ENCODE results near the gene LPIN2. TPM values are rescaled to one million over a fixed set of nuclear protein-coding genes. Genes with fewer than 3 reads are reported as not detected.

Gene LPIN2
- total and polyA plus RNA-seq, 2 of the 13 experiments (the other 11 are each of a cell fraction or from before 2014, with no cell fraction given) = 46.0 to 119 TPM

DNA sequence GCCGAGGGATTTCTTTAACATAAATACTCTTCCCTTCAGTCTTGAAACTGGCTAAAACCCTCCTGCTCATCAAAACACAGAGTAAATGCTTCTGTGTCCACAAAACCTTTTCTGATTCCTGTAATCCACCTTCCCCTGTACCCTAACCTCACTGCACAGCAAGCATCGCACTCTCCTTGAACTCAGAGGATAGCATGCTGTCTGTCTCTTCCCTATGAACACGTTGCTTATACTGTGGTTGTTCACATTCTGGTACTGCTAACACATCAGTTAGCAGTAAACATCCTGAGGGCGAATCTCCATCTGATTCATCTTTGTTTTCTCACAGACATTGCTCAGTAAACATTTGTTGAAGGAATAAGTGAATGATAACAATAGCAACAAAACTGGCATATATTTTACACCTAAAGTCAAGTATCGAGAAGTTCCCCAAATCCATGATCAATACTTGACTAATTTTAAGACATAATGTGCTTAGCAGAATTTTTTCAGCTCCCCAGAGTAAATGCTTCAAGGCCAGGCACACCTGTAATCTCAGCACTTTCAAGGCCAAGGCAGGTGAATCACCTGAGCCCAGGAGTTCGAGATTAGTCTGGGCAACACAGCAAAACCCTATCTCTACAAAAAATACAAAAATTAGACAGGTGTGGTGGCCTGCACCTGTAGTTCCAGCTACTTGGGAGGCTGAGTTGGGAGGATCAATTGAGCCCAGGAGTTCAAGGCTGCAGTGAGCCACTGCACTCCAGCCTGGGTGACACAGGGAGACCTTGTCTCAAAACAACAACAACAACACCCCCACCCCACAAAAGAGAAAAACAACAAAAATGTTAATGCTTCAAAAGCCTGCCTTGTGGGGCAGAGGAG lies 45.6 kb upstream of the LPIN2 start (continued):
- TF ChIP-seq, protein P1, sequence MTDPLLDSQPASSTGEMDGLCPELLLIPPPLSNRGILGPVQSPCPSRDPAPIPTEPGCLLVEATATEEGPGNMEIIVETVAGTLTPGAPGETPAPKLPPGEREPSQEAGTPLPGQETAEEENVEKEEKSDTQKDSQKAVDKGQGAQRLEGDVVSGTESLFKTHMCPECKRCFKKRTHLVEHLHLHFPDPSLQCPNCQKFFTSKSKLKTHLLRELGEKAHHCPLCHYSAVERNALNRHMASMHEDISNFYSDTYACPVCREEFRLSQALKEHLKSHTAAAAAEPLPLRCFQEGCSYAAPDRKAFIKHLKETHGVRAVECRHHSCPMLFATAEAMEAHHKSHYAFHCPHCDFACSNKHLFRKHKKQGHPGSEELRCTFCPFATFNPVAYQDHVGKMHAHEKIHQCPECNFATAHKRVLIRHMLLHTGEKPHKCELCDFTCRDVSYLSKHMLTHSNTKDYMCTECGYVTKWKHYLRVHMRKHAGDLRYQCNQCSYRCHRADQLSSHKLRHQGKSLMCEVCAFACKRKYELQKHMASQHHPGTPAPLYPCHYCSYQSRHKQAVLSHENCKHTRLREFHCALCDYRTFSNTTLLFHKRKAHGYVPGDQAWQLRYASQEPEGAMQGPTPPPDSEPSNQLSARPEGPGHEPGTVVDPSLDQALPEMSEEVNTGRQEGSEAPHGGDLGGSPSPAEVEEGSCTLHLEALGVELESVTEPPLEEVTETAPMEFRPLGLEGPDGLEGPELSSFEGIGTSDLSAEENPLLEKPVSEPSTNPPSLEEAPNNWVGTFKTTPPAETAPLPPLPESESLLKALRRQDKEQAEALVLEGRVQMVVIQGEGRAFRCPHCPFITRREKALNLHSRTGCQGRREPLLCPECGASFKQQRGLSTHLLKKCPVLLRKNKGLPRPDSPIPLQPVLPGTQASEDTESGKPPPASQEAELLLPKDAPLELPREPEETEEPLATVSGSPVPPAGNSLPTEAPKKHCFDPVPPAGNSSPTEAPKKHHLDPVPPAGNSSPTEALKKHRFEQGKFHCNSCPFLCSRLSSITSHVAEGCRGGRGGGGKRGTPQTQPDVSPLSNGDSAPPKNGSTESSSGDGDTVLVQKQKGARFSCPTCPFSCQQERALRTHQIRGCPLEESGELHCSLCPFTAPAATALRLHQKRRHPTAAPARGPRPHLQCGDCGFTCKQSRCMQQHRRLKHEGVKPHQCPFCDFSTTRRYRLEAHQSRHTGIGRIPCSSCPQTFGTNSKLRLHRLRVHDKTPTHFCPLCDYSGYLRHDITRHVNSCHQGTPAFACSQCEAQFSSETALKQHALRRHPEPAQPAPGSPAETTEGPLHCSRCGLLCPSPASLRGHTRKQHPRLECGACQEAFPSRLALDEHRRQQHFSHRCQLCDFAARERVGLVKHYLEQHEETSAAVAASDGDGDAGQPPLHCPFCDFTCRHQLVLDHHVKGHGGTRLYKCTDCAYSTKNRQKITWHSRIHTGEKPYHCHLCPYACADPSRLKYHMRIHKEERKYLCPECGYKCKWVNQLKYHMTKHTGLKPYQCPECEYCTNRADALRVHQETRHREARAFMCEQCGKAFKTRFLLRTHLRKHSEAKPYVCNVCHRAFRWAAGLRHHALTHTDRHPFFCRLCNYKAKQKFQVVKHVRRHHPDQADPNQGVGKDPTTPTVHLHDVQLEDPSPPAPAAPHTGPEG (CRISPR knock-in tag; IDR thresholded peaks at IDR 0.05) = no peak
- no peak for TF ChIP-seq KDM2A (CRISPR knock-in tag; IDR thresholded peaks at IDR 0.05; ENCODE audit: borderline replicate concordance, low read depth)
- no peak for TF ChIP-seq ZNF547 (CRISPR knock-in tag; IDR thresholded peaks at IDR 0.05)
- TF ChIP-seq JUN (CRISPR knock-in tag; IDR thresholded peaks at IDR 0.05) = no peak
- TF ChIP-seq NAIF1 (CRISPR knock-in tag; IDR thresholded peaks at IDR 0.05; ENCODE audit: borderline replicate concordance) = no peak; the same call in 1 of the 2 replicates
- TF ChIP-seq PAWR (CRISPR knock-in tag; IDR thresholded peaks at IDR 0.05; ENCODE audit: borderline replicate concordance) = no peak
- TF ChIP-seq SNAI1 (CRISPR knock-in tag; IDR thresholded peaks at IDR 0.05; ENCODE audit: borderline replicate concordance) = no peak
- no peak for TF ChIP-seq THYN1 (CRISPR knock-in tag; IDR thresholded peaks at IDR 0.05; ENCODE audit: borderline replicate concordance, low read depth)
- TF ChIP-seq SOX6 (IDR thresholded peaks at IDR 0.05) = no peak
- TF ChIP-seq SOX6 (CRISPR knock-in tag; IDR thresholded peaks at IDR 0.05) = peak; percentile 84
- TF ChIP-seq, protein P2, sequence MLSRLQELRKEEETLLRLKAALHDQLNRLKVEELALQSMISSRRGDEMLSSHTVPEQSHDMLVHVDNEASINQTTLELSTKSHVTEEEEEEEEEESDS (CRISPR knock-in tag; IDR thresholded peaks at IDR 0.05; ENCODE audit: borderline replicate concordance) = no peak
- no peak for TF ChIP-seq ZNF343 (CRISPR knock-in tag; IDR thresholded peaks at IDR 0.05)
- TF ChIP-seq ZNF354B (CRISPR knock-in tag; IDR thresholded peaks at IDR 0.05) = no peak
- no peak for TF ChIP-seq JUNB (CRISPR knock-in tag; IDR thresholded peaks at IDR 0.05; ENCODE audit: borderline replicate concordance)
- TF ChIP-seq RNF2 (conservative IDR thresholded peaks at IDR 0.05; ENCODE audit: low read depth) = no peak
- TF ChIP-seq, protein P3, sequence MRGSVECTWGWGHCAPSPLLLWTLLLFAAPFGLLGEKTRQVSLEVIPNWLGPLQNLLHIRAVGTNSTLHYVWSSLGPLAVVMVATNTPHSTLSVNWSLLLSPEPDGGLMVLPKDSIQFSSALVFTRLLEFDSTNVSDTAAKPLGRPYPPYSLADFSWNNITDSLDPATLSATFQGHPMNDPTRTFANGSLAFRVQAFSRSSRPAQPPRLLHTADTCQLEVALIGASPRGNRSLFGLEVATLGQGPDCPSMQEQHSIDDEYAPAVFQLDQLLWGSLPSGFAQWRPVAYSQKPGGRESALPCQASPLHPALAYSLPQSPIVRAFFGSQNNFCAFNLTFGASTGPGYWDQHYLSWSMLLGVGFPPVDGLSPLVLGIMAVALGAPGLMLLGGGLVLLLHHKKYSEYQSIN (CRISPR knock-in tag; IDR thresholded peaks at IDR 0.05; ENCODE audit: borderline replicate concordance) = no peak
- TF ChIP-seq CHCHD3 (CRISPR knock-in tag; IDR thresholded peaks at IDR 0.05) = no peak
- no peak for TF ChIP-seq ZNF451 (CRISPR knock-in tag; IDR thresholded peaks at IDR 0.05)
- no peak for TF ChIP-seq TBX3 (IDR thresholded peaks at IDR 0.05; ENCODE audit: borderline replicate concordance)
- TF ChIP-seq NR2C2 (CRISPR knock-in tag; IDR thresholded peaks at IDR 0.05; ENCODE audit: borderline replicate concordance) = no peak
- peak; percentile 36; the same call in 1 of the 2 replicates for TF ChIP-seq GATAD1 (CRISPR knock-in tag; IDR thresholded peaks at IDR 0.05)
- TF ChIP-seq, protein P4, sequence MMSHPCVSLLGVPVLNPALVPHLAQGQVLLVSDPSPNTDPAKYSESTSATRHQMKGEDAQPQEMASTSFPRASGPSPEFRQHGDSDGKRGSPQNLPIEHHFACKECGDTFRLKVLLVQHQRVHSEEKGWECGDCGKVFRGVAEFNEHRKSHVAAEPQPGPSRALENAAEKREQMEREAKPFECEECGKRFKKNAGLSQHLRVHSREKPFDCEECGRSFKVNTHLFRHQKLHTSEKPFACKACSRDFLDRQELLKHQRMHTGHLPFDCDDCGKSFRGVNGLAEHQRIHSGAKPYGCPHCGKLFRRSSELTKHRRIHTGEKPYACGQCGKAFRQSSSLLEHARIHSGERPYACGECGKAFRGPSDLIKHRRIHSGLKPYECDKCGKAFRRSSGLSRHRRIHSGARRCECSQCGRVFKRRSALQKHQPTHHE (CRISPR knock-in tag; IDR thresholded peaks at IDR 0.05; ENCODE audit: borderline replicate concordance) = no peak

Data from HepG2 (cell line).